Loucy (cell line): ENCODE results near the gene NCOA7.

Experiments
- H2AFZ ChIP-seq: fragments of 200-600 bp; sonication (generic); 2 replicates; pipeline ENCODE4 v1.6.0; 2016; ENCODE audit warnings: antibody characterized with exemption, mild to moderate bottlenecking, low read length, moderate library complexity
- H3F3A ChIP-seq: fragments of 200-600 bp; 2 replicates; pipeline ENCODE4 v1.6.0; 2016; ENCODE audit warnings: antibody characterized with exemption, low read depth, mild to moderate bottlenecking
- H3K27me3 ChIP-seq: fragments of 200-600 bp; sonication (generic); 2 replicates; pipeline ENCODE4 v1.6.1; 2014; ENCODE audit warnings: low read length, mild to moderate bottlenecking; ENCODE audit not compliant: insufficient read depth, poor library complexity, severe bottlenecking
- H3K36me3 ChIP-seq: fragments of 200-600 bp; sonication (generic); 2 replicates; pipeline ENCODE4 v1.6.1; 2016; ENCODE audit warnings: low read length; ENCODE audit not compliant: insufficient read depth
- H3K4me1 ChIP-seq: fragments of 200-600 bp; sonication (generic); 2 replicates; pipeline ENCODE4 v1.5.1; 2014; ENCODE audit warnings: low read length, mild to moderate bottlenecking; ENCODE audit not compliant: insufficient read depth, poor library complexity, severe bottlenecking
- H3K4me2 ChIP-seq: fragments of 200-600 bp; sonication (generic); 2 replicates; pipeline ENCODE4 v1.6.0; 2014; ENCODE audit warnings: antibody characterized with exemption, low read length, low read depth, mild to moderate bottlenecking; ENCODE audit not compliant: poor library complexity, severe bottlenecking
- H3K4me3 ChIP-seq: fragments of 200-600 bp; sonication (generic); 2 replicates; pipeline ENCODE4 v1.5.1; 2014; ENCODE audit warnings: low read length, mild to moderate bottlenecking, mixed read lengths; ENCODE audit not compliant: poor library complexity, severe bottlenecking
- H3K79me2 ChIP-seq: fragments of 200-600 bp; sonication (generic); 2 replicates; pipeline ENCODE4 v1.6.1; 2014; ENCODE audit warnings: low read length; ENCODE audit not compliant: insufficient read depth
- H3K9ac ChIP-seq: fragments of 200-600 bp; sonication (generic); 2 replicates; pipeline ENCODE4 v1.6.0; 2014; ENCODE audit warnings: mild to moderate bottlenecking, low read depth, low read length, moderate library complexity; ENCODE audit not compliant: poor library complexity, severe bottlenecking
- H3K9me2 ChIP-seq: fragments of 200-600 bp; sonication (generic); replicated peaks from 2 replicates; pipeline ENCODE4 v1.6.1; 2016; ENCODE audit warnings: low read depth, low read length, mixed read lengths
- H3K9me3 ChIP-seq: fragments of 200-600 bp; sonication (generic); 2 replicates; pipeline ENCODE4 v1.6.1; 2014; ENCODE audit warnings: mild to moderate bottlenecking, antibody characterized with exemption, low read length, low read depth; ENCODE audit not compliant: insufficient read depth
- H4K20me1 ChIP-seq: fragments of 200-600 bp; sonication (generic); 2 replicates; pipeline ENCODE4 v1.6.0; 2014; ENCODE audit warnings: antibody characterized with exemption, low read length, mild to moderate bottlenecking; ENCODE audit not compliant: insufficient read depth, poor library complexity, severe bottlenecking
- EZH2phosphoT487 ChIP-seq: fragments of 200-600 bp; IDR thresholded peaks from 2 replicates; pipeline ENCODE4 v1.6.1; 2018; ENCODE audit warnings: antibody characterized with exemption, mild to moderate bottlenecking, moderate library complexity, borderline replicate concordance
- TF ChIP-seq, protein P1 (sequence below): fragments of 200-600 bp; sonication (generic); conservative IDR thresholded peaks from 2 replicates; pipeline ENCODE4 v1.5.1; 2014; ENCODE audit warnings: mild to moderate bottlenecking, antibody characterized with exemption, low read length

NCOA7 gene

DNA sequence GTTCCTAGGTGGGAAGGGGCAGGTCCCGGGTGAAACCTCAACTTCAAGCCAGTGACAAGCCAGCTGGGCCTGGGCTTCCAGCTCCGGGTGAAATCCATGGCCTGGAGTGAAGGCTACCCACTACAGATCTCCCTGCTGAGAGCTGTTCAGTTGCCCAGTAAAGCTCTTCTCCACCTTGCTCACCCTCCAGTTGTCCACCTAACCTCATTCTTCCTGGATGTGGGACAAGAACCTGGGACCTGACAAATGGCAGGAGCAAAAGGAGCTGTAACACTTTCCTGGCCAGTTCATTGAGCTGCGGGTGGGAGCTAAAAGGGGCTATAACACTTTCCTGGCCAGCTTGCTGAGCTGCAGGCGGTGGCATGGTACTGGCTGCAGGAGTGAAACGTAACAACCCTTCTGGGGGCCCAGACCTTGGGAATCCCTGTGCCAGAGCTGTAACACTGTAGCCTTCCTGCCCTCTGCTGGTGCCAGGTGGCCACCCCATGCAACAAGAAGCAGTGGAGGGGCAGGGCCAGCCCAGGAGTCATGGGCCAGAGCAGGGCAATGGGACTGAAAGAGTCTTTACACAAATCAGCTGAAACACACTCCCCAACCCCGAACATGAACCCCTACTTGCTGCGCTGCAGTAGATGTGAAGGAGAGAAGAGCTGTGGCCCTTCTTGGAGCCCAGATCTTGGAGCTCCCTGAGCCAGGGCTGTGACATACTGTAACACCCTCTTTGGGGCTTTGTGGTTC, 162.2 kb downstream of the NCOA7 start:
- no peak overlapping the region for H2AFZ ChIP-seq
- peaks cover 11% of the 10 kb centered on the region for H3K4me1 ChIP-seq
- H3F3A ChIP-seq = no peaks in the 10 kb centered on the region
- peaks cover 11% of the 10 kb centered on the region for H3K79me2 ChIP-seq
- H3K4me2 ChIP-seq = no peak overlapping the region
- H3K36me3 ChIP-seq = no peaks in the 10 kb centered on the region
- no peaks in the 10 kb centered on the region for H3K9me2 ChIP-seq
- no peak overlapping the region for H3K4me3 ChIP-seq
- no peak overlapping the region for H3K9ac ChIP-seq
- H4K20me1 ChIP-seq = no peaks in the 10 kb centered on the region
- H3K9me3 ChIP-seq = no peaks in the 10 kb centered on the region
- H3K27me3 ChIP-seq = no peaks in the 10 kb centered on the region
- TF ChIP-seq, protein P1, sequence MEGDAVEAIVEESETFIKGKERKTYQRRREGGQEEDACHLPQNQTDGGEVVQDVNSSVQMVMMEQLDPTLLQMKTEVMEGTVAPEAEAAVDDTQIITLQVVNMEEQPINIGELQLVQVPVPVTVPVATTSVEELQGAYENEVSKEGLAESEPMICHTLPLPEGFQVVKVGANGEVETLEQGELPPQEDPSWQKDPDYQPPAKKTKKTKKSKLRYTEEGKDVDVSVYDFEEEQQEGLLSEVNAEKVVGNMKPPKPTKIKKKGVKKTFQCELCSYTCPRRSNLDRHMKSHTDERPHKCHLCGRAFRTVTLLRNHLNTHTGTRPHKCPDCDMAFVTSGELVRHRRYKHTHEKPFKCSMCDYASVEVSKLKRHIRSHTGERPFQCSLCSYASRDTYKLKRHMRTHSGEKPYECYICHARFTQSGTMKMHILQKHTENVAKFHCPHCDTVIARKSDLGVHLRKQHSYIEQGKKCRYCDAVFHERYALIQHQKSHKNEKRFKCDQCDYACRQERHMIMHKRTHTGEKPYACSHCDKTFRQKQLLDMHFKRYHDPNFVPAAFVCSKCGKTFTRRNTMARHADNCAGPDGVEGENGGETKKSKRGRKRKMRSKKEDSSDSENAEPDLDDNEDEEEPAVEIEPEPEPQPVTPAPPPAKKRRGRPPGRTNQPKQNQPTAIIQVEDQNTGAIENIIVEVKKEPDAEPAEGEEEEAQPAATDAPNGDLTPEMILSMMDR = peak; percentile 62
- no peak for TF ChIP-seq EZH2phosphoT487

DNA sequence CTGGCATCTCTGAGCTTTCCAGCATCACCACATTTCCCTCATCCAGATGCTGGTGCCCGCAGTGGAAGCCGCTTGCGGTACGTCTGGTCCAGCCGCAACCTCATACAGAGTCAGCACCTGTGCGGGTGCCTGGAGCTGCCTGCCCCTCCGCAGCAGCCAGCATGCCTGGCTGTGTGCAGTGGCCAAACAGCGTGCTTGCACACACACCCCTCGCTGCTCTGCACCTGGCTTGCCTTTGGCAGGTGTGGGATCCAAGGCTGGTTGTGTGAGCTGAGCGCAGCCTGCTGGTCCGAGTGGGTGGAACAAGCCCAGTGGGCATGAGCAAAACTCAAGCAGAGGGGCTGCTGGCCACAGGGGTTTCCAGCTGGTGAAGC, 162.7 kb downstream of the NCOA7 start:
- H3K4me1 ChIP-seq = peaks cover 17% of the 10 kb centered on the region
- no peaks in the 10 kb centered on the region for H3F3A ChIP-seq
- no peak overlapping the region for H3K4me3 ChIP-seq
- TF ChIP-seq, protein P1 = no peak
- no peak for TF ChIP-seq EZH2phosphoT487
- no peaks in the 10 kb centered on the region for H3K9me2 ChIP-seq
- peaks cover 2% of the 10 kb centered on the region for H4K20me1 ChIP-seq
- H3K4me2 ChIP-seq = no peak overlapping the region
- H3K9me3 ChIP-seq = no peaks in the 10 kb centered on the region
- H3K27me3 ChIP-seq = no peaks in the 10 kb centered on the region
- H3K79me2 ChIP-seq = peaks cover 17% of the 10 kb centered on the region
- H3K36me3 ChIP-seq = no peaks in the 10 kb centered on the region
- H3K9ac ChIP-seq = no peak overlapping the region
- no peak overlapping the region for H2AFZ ChIP-seq

DNA sequence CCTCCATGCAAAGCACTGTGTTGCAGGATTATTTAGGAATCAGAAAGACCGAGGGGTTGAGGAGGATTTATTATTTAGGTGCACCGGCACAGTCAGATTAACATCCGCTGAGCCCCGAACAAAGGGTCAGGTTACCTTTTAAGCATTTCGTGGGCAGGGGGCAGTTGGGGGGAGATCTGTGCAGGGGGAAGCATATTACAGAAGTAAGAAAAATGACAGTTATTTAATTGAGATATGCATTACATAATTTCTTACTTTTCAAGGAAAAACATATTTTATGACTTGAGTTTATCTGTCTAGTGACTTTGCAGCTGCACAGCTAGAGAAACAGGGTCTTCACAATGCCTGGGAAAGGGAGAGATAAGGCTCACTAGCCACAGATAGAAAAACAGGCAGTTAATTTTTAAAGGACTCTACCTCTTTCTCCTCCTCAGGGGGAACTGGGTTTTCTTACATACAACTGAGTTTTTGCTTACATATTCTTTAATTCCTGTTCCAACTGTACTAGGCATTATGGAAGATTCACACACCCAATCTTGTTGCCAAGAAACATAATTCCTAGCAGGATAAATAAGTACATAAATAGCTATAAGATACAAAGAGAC, 164.1 kb downstream of the NCOA7 start:
- TF ChIP-seq, protein P1 = no peak
- no peak for TF ChIP-seq EZH2phosphoT487
- Histone ChIP-seq H3K36me3 (no peaks in the 10 kb centered on the region), H3K9me3 (no peaks in the 10 kb centered on the region), H3K79me2 (peaks cover 30% of the 10 kb centered on the region), H3K4me1 (peaks cover 30% of the 10 kb centered on the region), H3K27me3 (no peaks in the 10 kb centered on the region), H3K9me2 (no peaks in the 10 kb centered on the region), H3K4me2 (no peak overlapping the region), H2AFZ (no peak overlapping the region), H3K9ac (no peak overlapping the region), H4K20me1 (peaks cover 4% of the 10 kb centered on the region), H3F3A (no peaks in the 10 kb centered on the region), H3K4me3 (no peak overlapping the region)
